ENCODE measurements around the gene ACSL5. TPM values are rescaled to one million over a fixed set of nuclear protein-coding genes. Genes with fewer than 3 reads are reported as not detected.

ACSL5 gene
- total and polyA plus RNA-seq, 2 of the 8 experiments (the other 6 are each of a cell fraction or from before 2014, with no cell fraction given): not detected

- H2BK120ac ChIP-seq (replicated peaks; ENCODE audit: low read depth, low read length): no peak overlapping the region
- H4K20me1 ChIP-seq (replicated peaks in 1 of 2; ENCODE audit: control insufficient read depth in 1 of 2, insufficient read depth in 2 of 2, low read length in 2 of 2): no peaks in the 10 kb centered on the region
- H2AK5ac ChIP-seq (ENCODE audit: low read depth, low read length): no peak overlapping the region
- no peak overlapping the region for H3K9ac ChIP-seq (replicated peaks in 1 of 4; ENCODE audit: extremely low read depth in 1 of 4, low read depth in 3 of 4, low read length in 3 of 4)
- H2BK12ac ChIP-seq (ENCODE audit: low read depth, low read length): no peak overlapping the region
- H3K4ac ChIP-seq (replicated peaks; ENCODE audit: insufficient read length, low read depth, low read length): no peak overlapping the region
- no peak overlapping the region for H2BK5ac ChIP-seq (ENCODE audit: low read depth, low read length)
- DNase-seq (ENCODE audit: low read depth in 1 of 2, low spot score in 2 of 2) (no peak), FAIRE-seq (no peak)
- no peak overlapping the region for H4K91ac ChIP-seq (replicated peaks; ENCODE audit: insufficient read length, low read length)
- no peak overlapping the region for H3K18ac ChIP-seq (ENCODE audit: extremely low read depth, low read length)
- H3K27me3 ChIP-seq (replicated peaks in 1 of 4; ENCODE audit: control insufficient read depth in 3 of 4, extremely low read depth in 1 of 4, insufficient read depth in 3 of 4, low read length in 3 of 4): no peaks in the 10 kb centered on the region
- no peaks in the 10 kb centered on the region for H3K36me3 ChIP-seq (ENCODE audit: control insufficient read depth in 2 of 4, insufficient read depth in 4 of 4, low read length in 3 of 4)
- H3K14ac ChIP-seq (ENCODE audit: insufficient read length): no peak overlapping the region
- no peak overlapping the region for H2BK20ac ChIP-seq (ENCODE audit: low read length)
- WGBS, 2 experiments (ENCODE audit: extremely low coverage in 1 of 2, insufficient coverage in 1 of 2, insufficient read length in 1 of 2, insufficient replicate concordance in 2 of 2, low coverage in 1 of 2, low lambda C conversion rate in 2 of 2, missing lambda C conversion rate in 1 of 2): 86% methylated on average over 3 of the region's 3 CpGs; no CpG with 5 or more reads in 1 of the 2 experiments
- H3K27ac ChIP-seq (ENCODE audit: low read depth, low read length): no peak overlapping the region
- TF ChIP-seq MAFK (IDR thresholded peaks at IDR 0.05; ENCODE audit: low read depth, low read length) (no peak), KDM5A (IDR thresholded peaks at IDR 0.05; ENCODE audit: low read length) (no peak), CBX8 (IDR thresholded peaks at IDR 0.05; ENCODE audit: borderline replicate concordance, low read depth, low read length) (no peak), TAF1 (IDR thresholded peaks at IDR 0.05; ENCODE audit: low read depth, low read length) (no peak), CTCF (IDR thresholded peaks at IDR 0.05; ENCODE audit: control extremely low read depth in 1 of 3, insufficient read depth in 1 of 3, low read depth in 1 of 3, low read length in 3 of 3) (no peak), JUND (IDR thresholded peaks at IDR 0.05; ENCODE audit: low read length) (no peak), PHF8 (conservative IDR thresholded peaks at IDR 0.05; ENCODE audit: low read depth, low read length) (no peak)
- H3K9me3 ChIP-seq (ENCODE audit: insufficient read depth in 2 of 2, low read depth in 1 of 2, low read length in 1 of 2): no peaks in the 10 kb centered on the region
- H3K23me2 ChIP-seq (ENCODE audit: low read depth, low read length): no peaks in the 10 kb centered on the region
- no peaks in the 10 kb centered on the region for H3K79me1 ChIP-seq (ENCODE audit: low read depth, low read length)
- no peak overlapping the region for H3K23ac ChIP-seq (ENCODE audit: insufficient read length)
- H2AFZ ChIP-seq (ENCODE audit: low read length): no peak overlapping the region
- no peak overlapping the region for H4K8ac ChIP-seq (ENCODE audit: extremely low read depth, insufficient read depth, low read length)
- no peak overlapping the region for H3K4me3 ChIP-seq (ENCODE audit: extremely low read depth in 1 of 4, insufficient read depth in 2 of 4, low read depth in 3 of 4, low read length in 4 of 4)
- H2BK15ac ChIP-seq (ENCODE audit: low read length): no peak overlapping the region
- no peak overlapping the region for H3K56ac ChIP-seq (replicated peaks; ENCODE audit: insufficient read length, low read depth, low read length)
- no peak overlapping the region for H4K5ac ChIP-seq (ENCODE audit: insufficient read length, low read depth, low read length)
- POLR2A ChIA-PET (ENCODE audit: partially characterized antibody): interaction anchor here (1.2 kb wide), 1 partner anchor 8 kb away, joined by 3 read pairs; no protein-coding TSS in a partner anchor
- CTCF ChIA-PET (ENCODE audit: partially characterized antibody): interaction anchor here (0.6 to 1.2 kb wide), 3 partner anchors 33 to 486 kb away, joined by 3 to 4 read pairs (median 3); no protein-coding TSS in a partner anchor
- no peaks in the 10 kb centered on the region for H3K4me1 ChIP-seq (replicated peaks in 1 of 4; ENCODE audit: control insufficient read depth in 3 of 4, insufficient read depth in 4 of 4, low read length in 3 of 4)
- no peak overlapping the region for H3K4me2 ChIP-seq (ENCODE audit: insufficient read depth in 1 of 2, low read depth in 2 of 2, low read length in 2 of 2)
- no peaks in the 10 kb centered on the region for H3K79me2 ChIP-seq (ENCODE audit: control insufficient read depth in 1 of 2, insufficient read depth in 2 of 2, low read length in 2 of 2)
Observed at GRCh38 chr10:112383325-112383724, 9.4 kb downstream of the ACSL5 start.
